ENCODE data around the gene SH3BGRL2.

DNA sequence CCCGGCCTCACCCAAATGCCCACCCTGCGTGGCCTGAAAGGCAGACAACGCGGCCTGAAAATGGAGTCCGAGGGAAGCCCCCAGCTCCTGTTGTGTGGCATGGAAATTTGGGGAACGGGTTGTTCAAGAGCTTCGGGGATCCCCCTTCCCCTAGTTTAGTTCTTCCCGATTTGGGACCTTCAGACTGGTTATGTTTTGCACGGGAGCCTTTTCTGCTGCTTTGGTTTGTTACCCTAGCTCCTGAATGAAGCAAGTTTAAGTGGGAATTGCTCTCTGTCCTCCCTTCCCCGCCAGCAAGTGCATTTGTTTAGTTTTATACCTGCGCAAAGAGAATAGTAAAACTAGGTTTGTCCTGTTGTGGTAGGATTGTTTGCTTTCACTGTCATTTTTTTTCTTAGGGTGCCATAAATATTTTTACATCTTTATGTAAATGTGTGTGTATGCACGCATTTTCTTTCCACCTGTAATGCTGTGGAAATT is 604 bp downstream of the SH3BGRL2 start:
- TF ChIP-seq, protein P1, sequence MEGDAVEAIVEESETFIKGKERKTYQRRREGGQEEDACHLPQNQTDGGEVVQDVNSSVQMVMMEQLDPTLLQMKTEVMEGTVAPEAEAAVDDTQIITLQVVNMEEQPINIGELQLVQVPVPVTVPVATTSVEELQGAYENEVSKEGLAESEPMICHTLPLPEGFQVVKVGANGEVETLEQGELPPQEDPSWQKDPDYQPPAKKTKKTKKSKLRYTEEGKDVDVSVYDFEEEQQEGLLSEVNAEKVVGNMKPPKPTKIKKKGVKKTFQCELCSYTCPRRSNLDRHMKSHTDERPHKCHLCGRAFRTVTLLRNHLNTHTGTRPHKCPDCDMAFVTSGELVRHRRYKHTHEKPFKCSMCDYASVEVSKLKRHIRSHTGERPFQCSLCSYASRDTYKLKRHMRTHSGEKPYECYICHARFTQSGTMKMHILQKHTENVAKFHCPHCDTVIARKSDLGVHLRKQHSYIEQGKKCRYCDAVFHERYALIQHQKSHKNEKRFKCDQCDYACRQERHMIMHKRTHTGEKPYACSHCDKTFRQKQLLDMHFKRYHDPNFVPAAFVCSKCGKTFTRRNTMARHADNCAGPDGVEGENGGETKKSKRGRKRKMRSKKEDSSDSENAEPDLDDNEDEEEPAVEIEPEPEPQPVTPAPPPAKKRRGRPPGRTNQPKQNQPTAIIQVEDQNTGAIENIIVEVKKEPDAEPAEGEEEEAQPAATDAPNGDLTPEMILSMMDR (IDR thresholded peaks at IDR 0.05) = no peak
- TF ChIP-seq EZH2 (IDR thresholded peaks at IDR 0.05) = no peak
